ENCODE data around the gene STARD7. TPM values are rescaled to one million over a fixed set of nuclear protein-coding genes. Genes with fewer than 3 reads are reported as not detected.

Gene STARD7
- total RNA-seq, 1 experiment from 2014 or later, result 119 TPM

DNA sequence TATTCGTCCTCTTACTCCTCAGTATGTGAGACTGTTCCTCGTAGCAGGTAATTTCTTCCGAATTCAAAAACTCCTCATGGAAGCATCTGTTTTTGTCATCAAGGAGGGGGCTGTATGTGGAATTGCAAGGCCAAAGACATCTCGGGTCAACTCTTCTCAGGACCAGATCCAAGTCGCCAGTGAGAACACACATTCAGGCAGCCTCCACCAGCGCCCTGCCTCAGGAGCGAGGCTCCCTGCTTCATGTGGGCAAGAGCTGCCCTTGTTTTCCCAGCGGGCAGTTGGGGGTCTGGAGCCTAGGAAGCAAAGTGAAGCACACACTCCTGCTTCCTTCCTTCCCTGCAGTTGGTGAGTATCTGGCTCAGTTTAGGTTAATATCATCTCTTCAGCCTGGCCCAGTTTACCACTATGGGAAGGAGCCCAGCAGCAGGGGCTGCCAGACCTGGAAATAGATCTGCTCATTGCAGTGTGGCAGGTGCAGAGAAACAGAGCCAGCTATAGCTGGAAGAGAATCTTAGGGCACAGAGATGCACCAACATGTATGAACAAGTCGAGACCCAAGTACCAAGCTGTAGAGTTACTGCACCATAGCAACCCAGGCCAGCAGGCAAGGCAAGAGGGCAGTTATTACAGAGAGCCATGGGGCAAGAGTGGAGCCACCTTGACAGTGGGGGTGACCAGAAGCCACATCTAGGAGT, 31.9 kb upstream of the STARD7 start:
- Mint-ChIP-seq H3K27ac (ENCODE audit: unreplicated experiment) (no peak overlapping the region), H3K4me1 (ENCODE audit: low read depth, unreplicated experiment) (no peaks in the 10 kb centered on the region), H3K9me3 (ENCODE audit: low read depth, unreplicated experiment) (no peaks in the 10 kb centered on the region), H3K27me3 (ENCODE audit: unreplicated experiment) (no peaks in the 10 kb centered on the region), H3K4me3 (ENCODE audit: low read depth, unreplicated experiment) (no peak overlapping the region), H3K36me3 (ENCODE audit: insufficient read depth, unreplicated experiment) (no peaks in the 10 kb centered on the region)
- TF ChIP-seq, protein P1, sequence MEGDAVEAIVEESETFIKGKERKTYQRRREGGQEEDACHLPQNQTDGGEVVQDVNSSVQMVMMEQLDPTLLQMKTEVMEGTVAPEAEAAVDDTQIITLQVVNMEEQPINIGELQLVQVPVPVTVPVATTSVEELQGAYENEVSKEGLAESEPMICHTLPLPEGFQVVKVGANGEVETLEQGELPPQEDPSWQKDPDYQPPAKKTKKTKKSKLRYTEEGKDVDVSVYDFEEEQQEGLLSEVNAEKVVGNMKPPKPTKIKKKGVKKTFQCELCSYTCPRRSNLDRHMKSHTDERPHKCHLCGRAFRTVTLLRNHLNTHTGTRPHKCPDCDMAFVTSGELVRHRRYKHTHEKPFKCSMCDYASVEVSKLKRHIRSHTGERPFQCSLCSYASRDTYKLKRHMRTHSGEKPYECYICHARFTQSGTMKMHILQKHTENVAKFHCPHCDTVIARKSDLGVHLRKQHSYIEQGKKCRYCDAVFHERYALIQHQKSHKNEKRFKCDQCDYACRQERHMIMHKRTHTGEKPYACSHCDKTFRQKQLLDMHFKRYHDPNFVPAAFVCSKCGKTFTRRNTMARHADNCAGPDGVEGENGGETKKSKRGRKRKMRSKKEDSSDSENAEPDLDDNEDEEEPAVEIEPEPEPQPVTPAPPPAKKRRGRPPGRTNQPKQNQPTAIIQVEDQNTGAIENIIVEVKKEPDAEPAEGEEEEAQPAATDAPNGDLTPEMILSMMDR (IDR thresholded peaks at IDR 0.05; ENCODE audit: unreplicated experiment), result no peak
- intact Hi-C loops (cut with micrococcal nuclease; ENCODE audit: unreplicated experiment), result no loop called here
- no TSS peak for BruUV-seq (replicated peaks)
- CTCF ChIA-PET, result no interaction called here
- no peak for DNase-seq

DNA sequence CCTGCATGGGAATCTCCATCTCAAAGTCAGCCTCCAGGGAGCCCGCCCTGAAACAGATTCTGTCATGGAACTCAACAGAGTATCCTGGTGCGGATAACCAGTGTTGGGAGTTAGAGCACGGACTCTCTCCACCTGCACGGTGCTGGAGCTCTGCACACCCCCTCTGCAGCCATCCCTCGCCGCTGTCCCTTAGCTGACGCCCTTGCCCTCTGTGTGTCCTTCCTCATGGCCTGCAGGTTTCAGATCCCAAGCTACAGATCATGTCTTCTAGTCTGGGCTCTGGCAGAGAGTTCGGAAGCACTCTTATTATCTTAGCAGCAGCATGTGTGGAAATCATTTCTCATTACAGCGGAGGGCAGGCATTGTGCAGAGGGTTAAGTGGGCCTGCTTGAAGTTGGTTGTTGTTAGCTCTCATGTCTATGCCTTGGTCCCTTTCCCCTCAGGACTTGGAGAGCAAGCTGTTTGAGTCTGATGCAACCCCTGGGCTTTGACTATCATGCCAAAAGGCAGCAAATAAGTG, 31.2 kb upstream of the STARD7 start:
- DNase-seq, result no peak
- TF ChIP-seq, protein P1 (IDR thresholded peaks at IDR 0.05; ENCODE audit: unreplicated experiment), result no peak
- CTCF ChIA-PET, result no interaction called here
- Mint-ChIP-seq H3K36me3 (ENCODE audit: insufficient read depth, unreplicated experiment) (no peaks in the 10 kb centered on the region), H3K27ac (ENCODE audit: unreplicated experiment) (no peak overlapping the region), H3K4me1 (ENCODE audit: low read depth, unreplicated experiment) (no peaks in the 10 kb centered on the region), H3K4me3 (ENCODE audit: low read depth, unreplicated experiment) (no peak overlapping the region), H3K27me3 (ENCODE audit: unreplicated experiment) (no peaks in the 10 kb centered on the region), H3K9me3 (ENCODE audit: low read depth, unreplicated experiment) (no peaks in the 10 kb centered on the region)
- no TSS peak for BruUV-seq (replicated peaks)
- intact Hi-C loops (cut with micrococcal nuclease; ENCODE audit: unreplicated experiment), result no loop called here

DNA sequence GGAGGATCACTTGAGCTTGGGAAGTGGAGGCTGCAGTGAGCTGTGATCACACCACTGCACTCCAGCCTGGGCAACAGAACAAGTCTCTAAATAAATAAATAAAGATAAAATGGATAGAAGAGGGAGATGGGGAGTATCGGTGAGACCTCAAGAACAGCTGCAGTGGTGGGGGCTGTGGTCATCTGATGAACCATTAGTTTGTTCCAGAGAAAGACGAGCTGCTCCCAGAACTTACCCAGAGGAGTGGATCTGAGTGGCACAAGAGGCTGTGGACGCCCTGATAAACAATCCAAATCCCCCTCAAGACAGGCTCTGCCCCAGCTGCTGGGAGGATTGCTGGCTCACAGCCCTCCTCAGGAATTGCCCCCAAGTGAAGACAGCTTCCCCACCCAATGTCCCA, 30.5 kb upstream of the STARD7 start:
- DNase-seq, result no peak
- intact Hi-C loops (cut with micrococcal nuclease; ENCODE audit: unreplicated experiment), result no loop called here
- Mint-ChIP-seq H3K4me3 (ENCODE audit: low read depth, unreplicated experiment) (no peak overlapping the region), H3K4me1 (ENCODE audit: low read depth, unreplicated experiment) (no peaks in the 10 kb centered on the region), H3K27ac (ENCODE audit: unreplicated experiment) (no peak overlapping the region), H3K9me3 (ENCODE audit: low read depth, unreplicated experiment) (no peaks in the 10 kb centered on the region), H3K27me3 (ENCODE audit: unreplicated experiment) (no peaks in the 10 kb centered on the region), H3K36me3 (ENCODE audit: insufficient read depth, unreplicated experiment) (no peaks in the 10 kb centered on the region)
- CTCF ChIA-PET, result interaction anchor here (0.6 kb wide), 1 partner anchor 237 kb away, joined by 4 read pairs; no protein-coding TSS in a partner anchor
- no TSS peak for BruUV-seq (replicated peaks)
- TF ChIP-seq, protein P1 (IDR thresholded peaks at IDR 0.05; ENCODE audit: unreplicated experiment), result no peak

DNA sequence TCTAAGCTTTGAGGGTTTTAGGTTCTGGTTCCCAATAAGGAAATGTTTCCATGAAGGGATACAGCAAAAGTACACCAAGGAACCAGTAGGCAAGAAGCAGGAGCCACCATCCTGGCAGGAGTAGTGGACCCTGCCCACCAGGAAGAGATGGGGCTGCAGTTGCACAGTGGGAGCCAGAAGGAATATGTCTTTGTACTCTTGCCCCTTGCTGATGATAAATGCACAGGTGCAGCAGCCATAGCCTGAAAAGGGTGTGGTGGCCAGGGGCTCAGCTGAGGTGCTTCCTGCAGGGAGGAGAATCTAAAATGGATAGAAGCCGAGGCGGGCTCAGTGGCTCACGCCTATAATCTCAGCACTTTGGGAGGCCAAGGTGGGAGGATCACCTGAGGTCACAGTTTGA, 29.6 kb upstream of the STARD7 start:
- H3K9me3 Mint-ChIP-seq (ENCODE audit: low read depth, unreplicated experiment), result no peaks in the 10 kb centered on the region
- intact Hi-C loops (cut with micrococcal nuclease; ENCODE audit: unreplicated experiment), result no loop called here
- H3K4me3 Mint-ChIP-seq (ENCODE audit: low read depth, unreplicated experiment), result no peak overlapping the region
- no peak for DNase-seq
- no peaks in the 10 kb centered on the region for H3K4me1 Mint-ChIP-seq (ENCODE audit: low read depth, unreplicated experiment)
- H3K27me3 Mint-ChIP-seq (ENCODE audit: unreplicated experiment), result no peaks in the 10 kb centered on the region
- TF ChIP-seq, protein P1 (IDR thresholded peaks at IDR 0.05; ENCODE audit: unreplicated experiment), result no peak
- no TSS peak for BruUV-seq (replicated peaks)
- CTCF ChIA-PET, result no interaction called here
- no peak overlapping the region for H3K27ac Mint-ChIP-seq (ENCODE audit: unreplicated experiment)
- no peaks in the 10 kb centered on the region for H3K36me3 Mint-ChIP-seq (ENCODE audit: insufficient read depth, unreplicated experiment)

All from Calu3 (cell line).